Trophoblast cell (in vitro differentiated cells and primary cell): ENCODE measurements around the gene MMAB.
A peak's percentile ranks its signal among the peaks of the same experiment; 100 is the strongest.

Experiments
- DNase-seq, 2 donors: peaks; one replicate each; pipeline ENCODE4 v3.0.0-alpha.2; 2016
- H2AFZ ChIP-seq: 2 replicates; pipeline ENCODE4 v1.6.1; 2013; ENCODE audit warnings: low read length, moderate library complexity, mild to moderate bottlenecking; ENCODE audit not compliant: insufficient read depth, poor library complexity
- H2AK5ac ChIP-seq: 2 replicates; pipeline ENCODE4 v1.6.1; 2013; ENCODE audit warnings: mild to moderate bottlenecking, low read length
- H2BK120ac ChIP-seq: 2 replicates; pipeline ENCODE4 v1.6.1; 2013; ENCODE audit warnings: low read length, mild to moderate bottlenecking, moderate library complexity; ENCODE audit not compliant: insufficient read depth, poor library complexity
- H2BK12ac ChIP-seq: 2 replicates; pipeline ENCODE4 v1.6.1; 2013; ENCODE audit warnings: mild to moderate bottlenecking, low read length, moderate library complexity
- H2BK5ac ChIP-seq: 2 replicates; pipeline ENCODE4 v1.6.1; 2013; ENCODE audit warnings: low read length, low read depth, moderate library complexity, mild to moderate bottlenecking; ENCODE audit not compliant: poor library complexity
- H3K14ac ChIP-seq: 2 replicates; pipeline ENCODE4 v1.6.1; 2013; ENCODE audit warnings: mild to moderate bottlenecking, low read length
- H3K18ac ChIP-seq: 2 replicates; pipeline ENCODE4 v1.6.1; 2013; ENCODE audit warnings: mild to moderate bottlenecking, low read length
- H3K23ac ChIP-seq: 2 replicates; pipeline ENCODE4 v1.6.1; 2013; ENCODE audit warnings: low read length
- H3K27ac ChIP-seq: 2 replicates; pipeline ENCODE4 v1.5.1; 2013; ENCODE audit warnings: low read depth, mild to moderate bottlenecking, inconsistent platforms, low read length, moderate library complexity
- H3K27me3 ChIP-seq: 2 replicates; pipeline ENCODE4 v1.6.1; 2013; ENCODE audit warnings: inconsistent platforms, mild to moderate bottlenecking, low read length, moderate library complexity; ENCODE audit not compliant: insufficient read depth
- H3K36me3 ChIP-seq, 2 experiments: 1 replicate in 1 of 2; 2 replicates in 1 of 2; pipeline ENCODE4 v1.6.1; 2013; ENCODE audit warnings: low read length in 2 of 2, mild to moderate bottlenecking in 2 of 2, moderate library complexity in 1 of 2; ENCODE audit not compliant: insufficient read depth in 2 of 2, control insufficient read depth in 1 of 2
- H3K4ac ChIP-seq: 2 replicates; pipeline ENCODE4 v1.6.1; 2013; ENCODE audit warnings: low read depth, mild to moderate bottlenecking, low read length, moderate library complexity
- H3K4me1 ChIP-seq, 2 experiments: 1 replicate in 1 of 2; 2 replicates in 1 of 2; pipeline ENCODE4 v1.6.1; 2013; ENCODE audit warnings: low read length in 2 of 2, mild to moderate bottlenecking in 2 of 2, moderate library complexity in 1 of 2; ENCODE audit not compliant: insufficient read depth in 2 of 2, control insufficient read depth in 1 of 2
- H3K4me2 ChIP-seq: 2 replicates; pipeline ENCODE4 v1.6.1; 2013; ENCODE audit warnings: inconsistent platforms, mild to moderate bottlenecking, low read length, moderate library complexity
- H3K4me3 ChIP-seq: 2 replicates; pipeline ENCODE4 v1.5.1; 2013; ENCODE audit warnings: mild to moderate bottlenecking, low read depth, low read length, inconsistent platforms
- H3K79me1 ChIP-seq: one replicate; pipeline ENCODE4 v1.6.1; 2013; ENCODE audit warnings: low read length
- H3K79me2 ChIP-seq: 2 replicates; pipeline ENCODE4 v1.6.1; 2013; ENCODE audit warnings: low read length, mild to moderate bottlenecking; ENCODE audit not compliant: control insufficient read depth, insufficient read depth, poor library complexity
- H3K9ac ChIP-seq: 2 replicates; pipeline ENCODE4 v1.6.1; 2013; ENCODE audit warnings: mild to moderate bottlenecking, low read length
- H3K9me3 ChIP-seq: 2 replicates; pipeline ENCODE4 v1.6.1; 2013; ENCODE audit warnings: low read depth, mild to moderate bottlenecking, control low read depth, inconsistent platforms, low read length; ENCODE audit not compliant: insufficient read depth
- H4K12ac ChIP-seq: 2 replicates; pipeline ENCODE4 v1.6.1; 2013; ENCODE audit warnings: low read depth, mild to moderate bottlenecking, low read length, moderate library complexity
- H4K8ac ChIP-seq: 2 replicates; pipeline ENCODE4 v1.6.1; 2013; ENCODE audit warnings: low read depth, mild to moderate bottlenecking, low read length, moderate library complexity
- H4K91ac ChIP-seq: one replicate; pipeline ENCODE4 v1.6.1; 2013; ENCODE audit warnings: low read depth, mild to moderate bottlenecking, low read length, moderate library complexity
- WGBS: extraction: QIAGEN DNeasy Blood & Tissue Kit; methylation state at CpG from one replicate; pipeline ENCODE4 v1.1.7; 2013; ENCODE audit warnings: missing lambda C conversion rate; ENCODE audit not compliant: insufficient read length, insufficient coverage; ENCODE audit errors: extremely low coverage; 5-methylcytosine and 5-hydroxymethylcytosine counted together

The MMAB gene

DNA sequence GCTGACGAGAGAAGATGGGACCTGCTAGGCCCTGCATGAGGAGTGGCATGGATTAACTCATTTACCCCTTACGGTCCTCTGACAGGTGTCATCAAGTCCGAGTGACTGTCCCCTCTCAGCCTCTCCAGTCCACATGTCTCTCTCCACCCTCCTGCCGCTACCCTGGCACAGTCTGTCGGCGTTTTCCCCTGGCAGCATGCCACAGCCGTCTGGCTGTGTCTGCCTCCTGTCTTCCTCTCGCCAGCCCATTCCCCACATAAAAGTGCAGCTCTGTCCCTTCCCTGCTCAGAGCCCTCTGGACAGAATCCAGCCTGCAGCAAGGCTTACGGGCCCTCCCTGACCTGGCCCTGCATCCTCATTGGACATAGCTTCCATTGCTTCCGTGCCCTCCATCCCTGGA lies 50.2 kb downstream of the MMAB start:
- DNase-seq, result no peak
- Histone ChIP-seq H3K9me3 (no peaks in the 10 kb centered on the region), H3K79me1 (peaks cover 3% of the 10 kb centered on the region), H3K4me3 (no peak overlapping the region), H3K18ac (no peak overlapping the region), H3K36me3 (peaks cover 38 to 50% of the 10 kb centered on the region in 2 experiments), H4K12ac (no peak overlapping the region), H3K4me2 (no peak overlapping the region), H3K27ac (no peak overlapping the region), H4K8ac (no peak overlapping the region), H2AFZ (no peak overlapping the region), H3K23ac (no peak overlapping the region), H2BK120ac (no peak overlapping the region), H2BK12ac (no peak overlapping the region), H2BK5ac (no peak overlapping the region), H3K4ac (no peak overlapping the region), H3K9ac (no peak overlapping the region), H4K91ac (no peak overlapping the region), H3K79me2 (no peaks in the 10 kb centered on the region), H3K14ac (no peak overlapping the region), H3K4me1 (peaks cover 7 to 11% of the 10 kb centered on the region in 2 experiments), H2AK5ac (no peak overlapping the region), H3K27me3 (no peaks in the 10 kb centered on the region)
- no CpG with 5 or more reads among the region's 10 CpGs for WGBS

DNA sequence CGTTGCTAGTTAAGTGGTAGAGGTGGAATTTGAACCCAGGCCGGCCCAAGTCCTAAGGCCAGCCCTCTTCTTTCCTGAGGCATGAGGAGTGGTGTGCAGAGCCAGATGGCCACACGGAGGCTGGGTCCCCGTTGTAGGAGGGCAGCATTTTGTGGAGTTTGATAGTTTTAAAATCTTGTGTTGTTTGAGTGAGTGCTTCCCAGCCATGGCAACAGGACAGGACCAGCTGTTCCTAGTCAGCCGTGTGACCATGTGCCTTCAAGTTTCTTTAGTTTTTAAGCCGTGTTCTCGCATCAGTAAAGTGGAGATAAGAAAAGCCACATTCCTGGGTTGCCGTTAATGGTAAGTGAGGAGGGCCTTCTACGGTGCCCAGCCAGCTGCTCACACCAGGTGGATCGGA lies 51.5 kb downstream of the MMAB start:
- WGBS, result no CpG with 5 or more reads among the region's 10 CpGs
- Histone ChIP-seq H3K4me2 (no peak overlapping the region), H4K91ac (no peak overlapping the region), H3K4me3 (no peak overlapping the region), H2BK5ac (no peak overlapping the region), H3K18ac (no peak overlapping the region), H3K23ac (no peak overlapping the region), H2AFZ (no peak overlapping the region), H3K79me2 (no peaks in the 10 kb centered on the region), H3K4ac (no peak overlapping the region), H4K8ac (no peak overlapping the region), H2BK120ac (no peak overlapping the region), H2AK5ac (no peak overlapping the region), H3K9me3 (no peaks in the 10 kb centered on the region), H3K4me1 (peaks cover 7 to 11% of the 10 kb centered on the region in 2 experiments), H3K27me3 (no peaks in the 10 kb centered on the region), H3K14ac (no peak overlapping the region), H3K27ac (no peak overlapping the region), H3K79me1 (peaks cover 3% of the 10 kb centered on the region), H3K9ac (no peak overlapping the region), H3K36me3 (peaks cover 43 to 59% of the 10 kb centered on the region in 2 experiments), H4K12ac (no peak overlapping the region), H2BK12ac (no peak overlapping the region)
- no peak for DNase-seq

DNA sequence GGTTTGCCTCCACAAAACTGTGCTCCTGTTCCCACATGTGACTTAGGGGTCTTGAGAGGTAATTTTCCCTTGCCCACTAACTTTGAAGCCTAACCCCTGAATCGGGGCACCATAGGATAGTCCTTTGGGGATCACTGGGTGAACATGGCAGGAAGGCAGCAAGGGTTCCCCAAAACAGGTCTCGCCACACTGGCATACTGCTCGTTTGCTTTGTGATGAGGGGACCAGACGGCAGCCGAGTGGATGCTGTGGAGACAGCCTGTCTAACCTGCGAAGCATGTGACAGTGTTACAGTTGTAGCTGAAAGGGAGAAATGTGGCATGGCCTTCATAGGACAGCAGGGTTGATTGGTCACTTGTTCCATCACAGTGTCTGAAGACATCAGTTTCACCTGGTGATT lies 53.5 kb downstream of the MMAB start:
- H3K4ac ChIP-seq, result no peak overlapping the region
- no peak overlapping the region for H2AK5ac ChIP-seq
- no peaks in the 10 kb centered on the region for H3K79me2 ChIP-seq
- no peak overlapping the region for H3K27ac ChIP-seq
- H3K23ac ChIP-seq, result peak overlapping the region; percentile 56
- no peak overlapping the region for H4K12ac ChIP-seq
- H2BK120ac ChIP-seq, result no peak overlapping the region
- no CpG with 5 or more reads among the region's 6 CpGs for WGBS
- H3K9me3 ChIP-seq, result no peaks in the 10 kb centered on the region
- H4K91ac ChIP-seq, result no peak overlapping the region
- no peak overlapping the region for H2BK12ac ChIP-seq
- no peak overlapping the region for H4K8ac ChIP-seq
- H3K9ac ChIP-seq, result no peak overlapping the region
- H3K36me3 ChIP-seq, result peaks cover 48 to 62% of the 10 kb centered on the region in 2 experiments
- no peak overlapping the region for H3K4me2 ChIP-seq
- H3K79me1 ChIP-seq, result peaks cover 2% of the 10 kb centered on the region
- H3K14ac ChIP-seq, result no peak overlapping the region
- H3K4me1 ChIP-seq, result peaks cover 4 to 6% of the 10 kb centered on the region in 2 experiments
- H3K4me3 ChIP-seq, result no peak overlapping the region
- no peak for DNase-seq
- H2BK5ac ChIP-seq, result no peak overlapping the region
- H3K27me3 ChIP-seq, result no peaks in the 10 kb centered on the region
- H3K18ac ChIP-seq, result no peak overlapping the region
- no peak overlapping the region for H2AFZ ChIP-seq

DNA sequence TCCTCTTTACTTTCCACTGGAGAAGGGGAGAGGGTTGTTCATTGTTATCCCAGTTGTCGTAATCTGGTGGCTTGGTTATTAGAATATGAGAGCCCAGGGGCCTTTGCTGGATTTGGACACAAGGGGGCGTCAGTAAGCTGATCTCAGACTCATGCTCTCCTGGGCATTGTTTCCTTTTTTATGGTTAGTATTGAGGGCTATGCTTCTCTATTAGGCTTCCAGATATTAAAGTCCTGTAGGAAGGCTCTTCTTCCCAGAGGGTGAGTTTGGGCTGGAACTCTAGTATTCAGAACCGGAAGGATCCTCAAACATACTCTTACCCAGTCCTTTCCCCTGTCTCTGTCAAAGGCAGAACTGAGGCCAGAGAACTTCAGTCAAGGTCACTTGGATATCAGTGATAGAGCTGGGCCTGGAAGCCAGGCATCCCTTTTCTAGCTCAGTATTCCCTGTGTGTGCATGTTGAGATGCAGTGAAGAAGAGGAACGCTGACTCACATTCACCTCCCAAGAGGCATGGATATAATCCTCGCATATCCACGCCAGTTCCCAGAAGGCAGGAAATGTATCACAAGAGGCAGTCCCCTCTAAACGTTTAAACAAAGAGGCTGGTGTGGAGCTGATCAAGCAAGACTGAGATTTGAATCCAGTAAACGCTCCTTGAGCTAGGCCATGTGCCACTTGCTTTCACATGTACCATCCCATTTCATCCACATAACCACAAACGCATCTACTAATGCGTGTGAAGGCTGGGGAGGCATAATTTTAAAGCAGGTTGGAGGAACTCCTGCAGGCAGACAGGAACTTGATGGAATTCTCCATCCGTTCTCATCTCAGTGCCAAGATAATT lies 54.3 kb downstream of the MMAB start:
- H2BK120ac ChIP-seq, result no peak overlapping the region
- H4K12ac ChIP-seq, result no peak overlapping the region
- H3K14ac ChIP-seq, result no peak overlapping the region
- no peak overlapping the region for H4K91ac ChIP-seq
- no peaks in the 10 kb centered on the region for H3K4me1 ChIP-seq
- no peak overlapping the region for H2BK12ac ChIP-seq
- H3K4me2 ChIP-seq, result no peak overlapping the region
- H3K79me2 ChIP-seq, result no peaks in the 10 kb centered on the region
- no peak overlapping the region for H3K27ac ChIP-seq
- no peak overlapping the region for H2AFZ ChIP-seq
- H3K18ac ChIP-seq, result no peak overlapping the region
- H3K27me3 ChIP-seq, result no peaks in the 10 kb centered on the region
- H3K36me3 ChIP-seq, result peaks cover 50 to 64% of the 10 kb centered on the region in 2 experiments
- no peak overlapping the region for H3K9ac ChIP-seq
- H3K4ac ChIP-seq, result no peak overlapping the region
- H3K4me3 ChIP-seq, result no peak overlapping the region
- no peaks in the 10 kb centered on the region for H3K79me1 ChIP-seq
- H2AK5ac ChIP-seq, result no peak overlapping the region
- WGBS, result no CpG with 5 or more reads among the region's 11 CpGs
- no peaks in the 10 kb centered on the region for H3K9me3 ChIP-seq
- DNase-seq, result peak; percentile 45 to 72
- H3K23ac ChIP-seq, result no peak overlapping the region
- no peak overlapping the region for H4K8ac ChIP-seq
- H2BK5ac ChIP-seq, result no peak overlapping the region
